ENCODE data around the gene PCDHA8.
A peak's percentile ranks its signal among the peaks of the same experiment; 100 is the strongest.

- TF ChIP-seq CTCF (IDR thresholded peaks at IDR 0.05) (peak; percentile 22; the same call in 1 of the 2 replicates), POLR2AphosphoS5 (IDR thresholded peaks at IDR 0.05; ENCODE audit: low read depth, low read length) (no peak), TCF7L2 (IDR thresholded peaks at IDR 0.05; ENCODE audit: low read depth, low read length) (no peak), SIN3A (IDR thresholded peaks at IDR 0.05; ENCODE audit: borderline replicate concordance, insufficient read depth, low read depth, low read length) (no peak)
Observed at GRCh38 chr5:140855772-140856674, 15.0 kb downstream of the PCDHA8 start, which contains the start of gene PCDHA10.
